NOMO-1 treated with DMSO at 0.1 percent for 48 hours (cell line): ENCODE results near the gene RAB17.
"Not testable (repeated sequence)": the region's sequence is repeated elsewhere in the genome, so short reads cannot be mapped to it uniquely, and the experiment has no call there.

Experiments used
- DNase-seq: peaks from one replicate; lab custom pipeline; 2025; ENCODE audit not compliant: unreplicated experiment; lab: John Stamatoyannopoulos, UW

Gene RAB17

GRCh38 chr2:237625216-237625705 lies 34.7 kb upstream of the RAB17 start:
- DNase-seq: no peak

GRCh38 chr2:237624565-237624964 lies 34.0 kb upstream of the RAB17 start:
- no peak for DNase-seq

- no peak for DNase-seq
Measured at GRCh38 chr2:237623428-237624403, 33.2 kb upstream of the RAB17 start.

GRCh38 chr2:237618449-237618848 lies 27.9 kb upstream of the RAB17 start:
- DNase-seq: no peak

GRCh38 chr2:237617587-237617982 lies 27.1 kb upstream of the RAB17 start:
- DNase-seq: no peak

GRCh38 chr2:237616734-237617586 lies 26.4 kb upstream of the RAB17 start:
- peak; percentile 83 for DNase-seq

- no peak for DNase-seq
Measured at GRCh38 chr2:237616373-237616733, 25.8 kb upstream of the RAB17 start.

- DNase-seq: no peak
Measured at GRCh38 chr2:237615631-237616249, 25.2 kb upstream of the RAB17 start.

GRCh38 chr2:237614151-237614720 lies 23.7 kb upstream of the RAB17 start:
- DNase-seq: peak; percentile 56

GRCh38 chr2:237613679-237614078 lies 23.1 kb upstream of the RAB17 start:
- DNase-seq: no peak

GRCh38 chr2:237612527-237613357 lies 22.2 kb upstream of the RAB17 start:
- no peak for DNase-seq

GRCh38 chr2:237606522-237606921 lies 16.0 kb upstream of the RAB17 start:
- not testable (repeated sequence) for DNase-seq

GRCh38 chr2:237604960-237605359 lies 14.4 kb upstream of the RAB17 start:
- no peak for DNase-seq

- no peak for DNase-seq
Measured at GRCh38 chr2:237604391-237604790, 13.9 kb upstream of the RAB17 start.

- DNase-seq: peak; percentile 79
Measured at GRCh38 chr2:237603718-237604362, 13.3 kb upstream of the RAB17 start.

GRCh38 chr2:237603049-237603717 lies 12.6 kb upstream of the RAB17 start:
- no peak for DNase-seq

GRCh38 chr2:237602409-237602808 lies 11.9 kb upstream of the RAB17 start:
- DNase-seq: no peak

GRCh38 chr2:237601453-237602116 lies 11.1 kb upstream of the RAB17 start:
- DNase-seq: no peak
